OCI-LY3 (cell line): ENCODE data around the gene NHS.

ENCODE experiments used
- CTCF ChIP-seq: fragments of 200-600, 300-600 bp; sonication (generic); IDR thresholded peaks from 2 replicates; pipeline ENCODE4 v1.5.1; 2014; ENCODE audit warnings: antibody characterized with exemption, low read length, low read depth
- EZH2phosphoT487 ChIP-seq: fragments of 200-600 bp; shearing (Covaris generic); IDR thresholded peaks from 2 replicates; pipeline ENCODE4 v1.6.1; 2018; ENCODE audit warnings: antibody characterized with exemption, mixed run types, low read depth

DNA sequence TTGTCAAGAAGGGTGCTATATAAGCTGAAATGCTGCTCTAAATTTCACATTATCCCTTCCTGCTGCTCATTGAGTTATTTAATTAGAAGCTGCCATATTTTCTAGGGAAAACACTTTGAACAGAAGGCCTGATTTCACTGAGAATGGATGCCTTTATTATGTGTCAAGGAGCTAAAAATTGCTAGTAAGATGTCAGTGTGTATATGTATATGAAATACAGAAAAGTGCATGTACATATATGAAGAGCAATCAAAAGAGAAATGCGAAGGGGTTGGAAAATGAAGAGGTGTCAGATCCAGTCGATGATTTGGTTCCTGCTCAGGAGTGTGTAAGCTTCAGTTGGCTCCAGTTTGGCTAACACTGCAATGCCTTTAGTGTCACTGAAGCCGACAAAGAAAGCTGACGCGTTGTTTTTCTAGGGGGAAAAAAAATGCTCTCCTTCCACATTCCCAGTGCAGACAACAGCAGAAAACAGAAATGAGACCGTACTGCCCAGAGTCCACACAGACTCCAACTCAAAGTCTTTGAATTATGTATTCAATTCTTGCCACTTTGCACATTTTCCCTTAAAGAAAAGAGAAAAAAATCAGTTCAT, 154.2 kb downstream of the NHS start:
- TF ChIP-seq CTCF (no peak), EZH2phosphoT487 (no peak)
